Nephron progenitor cell (in vitro differentiated cells): ENCODE results near the gene MT4.

Experiments
- DNase-seq: peaks from one replicate; pipeline ENCODE4 v3.0.0; 2021
- H3K27ac Mint-ChIP-seq: 2 replicates; pipeline ENCODE4 v1.8.0; 2021; ENCODE audit warnings: mild to moderate bottlenecking, moderate library complexity, mixed read lengths
- H3K27me3 Mint-ChIP-seq: 2 replicates; pipeline ENCODE4 v1.8.0; 2021; ENCODE audit warnings: mild to moderate bottlenecking, low read depth, mixed read lengths; ENCODE audit not compliant: poor library complexity
- H3K36me3 Mint-ChIP-seq: 2 replicates; pipeline ENCODE4 v1.8.0; 2021; ENCODE audit warnings: low read depth, mixed read lengths
- H3K4me1 Mint-ChIP-seq: 2 replicates; pipeline ENCODE4 v1.8.0; 2021; ENCODE audit warnings: mixed read lengths
- H3K4me3 Mint-ChIP-seq: 2 replicates; pipeline ENCODE4 v1.8.0; 2021; ENCODE audit warnings: mild to moderate bottlenecking, moderate library complexity, mixed read lengths
- H3K9me3 Mint-ChIP-seq: 2 replicates; pipeline ENCODE4 v1.8.0; 2021; ENCODE audit warnings: mild to moderate bottlenecking, moderate library complexity, mixed read lengths
- TF ChIP-seq, protein P1 (sequence below): fragments of 200-600 bp; sonication (generic); IDR thresholded peaks from 2 replicates; pipeline ENCODE4 v1.5.0; 2021; ENCODE audit warnings: antibody characterized with exemption

MT4 gene

DNA sequence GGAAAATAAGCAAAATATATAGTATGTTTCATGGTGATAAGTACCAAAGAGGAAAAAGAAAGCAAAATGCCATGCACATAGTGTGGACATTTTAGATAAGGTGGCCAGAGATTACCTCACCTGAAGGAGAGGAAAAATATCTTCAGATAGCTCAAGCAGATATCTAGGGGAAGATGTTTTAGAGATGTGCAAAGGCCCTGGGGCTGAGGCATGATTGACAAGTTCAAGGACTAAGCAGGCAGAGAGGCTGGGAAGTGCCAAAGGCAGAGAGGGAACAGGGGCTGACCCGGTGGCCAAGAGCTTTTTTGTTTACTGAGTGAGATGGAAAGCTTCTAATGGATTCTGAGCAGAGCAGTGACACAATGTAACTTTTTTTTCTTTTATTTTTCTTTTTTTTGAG, 4.4 kb upstream of the MT4 start:
- TF ChIP-seq, protein P1, sequence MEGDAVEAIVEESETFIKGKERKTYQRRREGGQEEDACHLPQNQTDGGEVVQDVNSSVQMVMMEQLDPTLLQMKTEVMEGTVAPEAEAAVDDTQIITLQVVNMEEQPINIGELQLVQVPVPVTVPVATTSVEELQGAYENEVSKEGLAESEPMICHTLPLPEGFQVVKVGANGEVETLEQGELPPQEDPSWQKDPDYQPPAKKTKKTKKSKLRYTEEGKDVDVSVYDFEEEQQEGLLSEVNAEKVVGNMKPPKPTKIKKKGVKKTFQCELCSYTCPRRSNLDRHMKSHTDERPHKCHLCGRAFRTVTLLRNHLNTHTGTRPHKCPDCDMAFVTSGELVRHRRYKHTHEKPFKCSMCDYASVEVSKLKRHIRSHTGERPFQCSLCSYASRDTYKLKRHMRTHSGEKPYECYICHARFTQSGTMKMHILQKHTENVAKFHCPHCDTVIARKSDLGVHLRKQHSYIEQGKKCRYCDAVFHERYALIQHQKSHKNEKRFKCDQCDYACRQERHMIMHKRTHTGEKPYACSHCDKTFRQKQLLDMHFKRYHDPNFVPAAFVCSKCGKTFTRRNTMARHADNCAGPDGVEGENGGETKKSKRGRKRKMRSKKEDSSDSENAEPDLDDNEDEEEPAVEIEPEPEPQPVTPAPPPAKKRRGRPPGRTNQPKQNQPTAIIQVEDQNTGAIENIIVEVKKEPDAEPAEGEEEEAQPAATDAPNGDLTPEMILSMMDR: no peak
- H3K4me1 Mint-ChIP-seq: peaks cover 10% of the 10 kb centered on the region
- peaks cover 40% of the 10 kb centered on the region for H3K27me3 Mint-ChIP-seq
- H3K4me3 Mint-ChIP-seq: no peak overlapping the region
- DNase-seq: no peak
- no peaks in the 10 kb centered on the region for H3K9me3 Mint-ChIP-seq
- no peak overlapping the region for H3K27ac Mint-ChIP-seq
- H3K36me3 Mint-ChIP-seq: no peaks in the 10 kb centered on the region

DNA sequence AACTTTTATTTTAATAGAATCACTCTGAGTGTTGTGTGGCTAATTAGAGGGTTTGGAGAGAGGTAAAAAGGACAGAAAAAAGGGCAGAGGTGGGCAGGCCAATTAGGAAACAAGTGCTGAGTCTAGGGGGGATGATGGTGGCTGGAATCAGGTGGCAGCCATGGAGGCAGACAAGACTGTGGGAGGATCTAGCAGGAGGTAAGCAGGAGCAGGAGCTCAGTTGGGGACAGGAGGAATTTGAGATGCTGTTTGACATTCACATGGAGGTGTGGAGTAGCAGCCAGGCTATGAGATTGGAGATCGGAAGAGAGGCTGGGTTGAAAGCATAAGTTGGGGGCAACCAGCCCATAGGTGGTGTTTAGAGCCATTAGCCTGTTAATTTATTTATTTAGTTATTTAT, 3.7 kb upstream of the MT4 start:
- Mint-ChIP-seq H3K27ac (peak overlapping the region; percentile 46), H3K9me3 (no peaks in the 10 kb centered on the region), H3K36me3 (no peaks in the 10 kb centered on the region), H3K4me1 (peaks cover 10% of the 10 kb centered on the region), H3K27me3 (peaks cover 36% of the 10 kb centered on the region), H3K4me3 (no peak overlapping the region)
- DNase-seq: no peak
- TF ChIP-seq, protein P1: no peak

DNA sequence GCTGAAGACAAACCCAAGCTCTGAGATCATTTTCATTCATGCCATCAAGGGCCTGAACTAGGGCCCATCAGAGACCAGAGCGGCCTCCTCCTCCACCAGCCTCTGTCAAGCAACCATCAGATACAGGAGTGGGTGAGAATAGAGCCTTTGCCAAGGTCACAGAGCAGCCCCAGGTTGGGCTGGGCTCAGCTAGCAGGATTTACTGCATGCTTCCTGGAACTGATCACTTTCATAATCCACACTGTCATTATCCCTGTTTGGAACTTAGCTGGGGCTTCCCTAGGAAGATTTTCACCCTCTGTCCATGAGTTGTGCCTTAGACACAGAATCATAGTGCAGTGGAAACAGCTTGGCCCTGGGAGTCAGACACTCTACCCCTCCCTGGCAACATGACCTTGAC, 5.1 kb downstream of the MT4 start:
- H3K36me3 Mint-ChIP-seq: peaks cover under 1% of the 10 kb centered on the region
- TF ChIP-seq, protein P1: no peak

DNA sequence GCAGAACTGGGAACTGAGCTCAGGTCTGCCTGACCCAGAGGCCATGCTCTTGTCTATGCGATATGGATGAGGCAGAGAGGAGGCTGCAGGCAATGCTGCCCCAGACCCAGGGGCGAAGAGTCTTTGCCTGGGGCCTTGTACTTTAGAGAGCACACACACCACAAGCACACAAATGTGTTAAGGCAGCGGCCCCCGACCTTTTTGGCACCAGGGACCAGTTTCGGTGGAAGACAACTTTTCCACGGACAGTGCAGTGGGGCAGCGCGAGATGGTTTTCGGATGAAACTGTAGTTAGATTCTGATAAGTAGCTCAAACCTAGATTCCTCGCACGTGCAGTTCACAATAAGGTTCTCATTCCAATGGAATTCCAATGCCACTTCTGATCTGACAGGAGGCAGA, 6.7 kb downstream of the MT4 start:
- TF ChIP-seq, protein P1: no peak
- no peak overlapping the region for H3K27ac Mint-ChIP-seq
- H3K27me3 Mint-ChIP-seq: peaks cover 41% of the 10 kb centered on the region
- H3K9me3 Mint-ChIP-seq: peaks cover 26% of the 10 kb centered on the region
- no peaks in the 10 kb centered on the region for H3K4me1 Mint-ChIP-seq
- H3K4me3 Mint-ChIP-seq: no peak overlapping the region
- H3K36me3 Mint-ChIP-seq: peaks cover 5% of the 10 kb centered on the region
- DNase-seq: no peak

More for the DNA sequence above, 5.1 kb downstream of the MT4 start:
- no peaks in the 10 kb centered on the region for H3K4me1 Mint-ChIP-seq
- DNase-seq: no peak
- H3K9me3 Mint-ChIP-seq: peaks cover 16% of the 10 kb centered on the region
- no peak overlapping the region for H3K4me3 Mint-ChIP-seq
- H3K27me3 Mint-ChIP-seq: peaks cover 42% of the 10 kb centered on the region
- H3K27ac Mint-ChIP-seq: no peak overlapping the region

DNA sequence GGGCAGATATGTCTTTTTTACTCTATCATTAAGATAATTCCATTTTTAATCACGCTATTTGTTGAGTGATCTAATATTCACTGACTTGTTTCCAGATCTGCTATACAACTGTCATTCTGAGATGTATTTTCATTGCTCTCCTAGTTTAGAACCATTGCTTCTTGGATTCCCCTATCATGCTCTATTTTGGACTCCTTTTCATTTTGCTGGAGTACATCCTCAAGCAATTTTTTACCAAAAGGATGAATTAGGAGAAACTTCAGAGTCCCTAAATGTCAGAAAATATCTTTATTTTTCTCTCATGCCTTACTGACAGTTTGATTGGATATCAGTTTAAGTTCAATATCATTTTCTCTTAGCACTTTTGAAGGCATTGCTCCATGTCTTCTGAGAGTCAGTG, 9.8 kb downstream of the MT4 start:
- Mint-ChIP-seq H3K27me3 (peaks cover 29% of the 10 kb centered on the region), H3K27ac (no peak overlapping the region), H3K4me1 (no peaks in the 10 kb centered on the region), H3K4me3 (no peak overlapping the region), H3K36me3 (peaks cover 9% of the 10 kb centered on the region), H3K9me3 (peaks cover 35% of the 10 kb centered on the region)
- no peak for DNase-seq
- TF ChIP-seq, protein P1: no peak

DNA sequence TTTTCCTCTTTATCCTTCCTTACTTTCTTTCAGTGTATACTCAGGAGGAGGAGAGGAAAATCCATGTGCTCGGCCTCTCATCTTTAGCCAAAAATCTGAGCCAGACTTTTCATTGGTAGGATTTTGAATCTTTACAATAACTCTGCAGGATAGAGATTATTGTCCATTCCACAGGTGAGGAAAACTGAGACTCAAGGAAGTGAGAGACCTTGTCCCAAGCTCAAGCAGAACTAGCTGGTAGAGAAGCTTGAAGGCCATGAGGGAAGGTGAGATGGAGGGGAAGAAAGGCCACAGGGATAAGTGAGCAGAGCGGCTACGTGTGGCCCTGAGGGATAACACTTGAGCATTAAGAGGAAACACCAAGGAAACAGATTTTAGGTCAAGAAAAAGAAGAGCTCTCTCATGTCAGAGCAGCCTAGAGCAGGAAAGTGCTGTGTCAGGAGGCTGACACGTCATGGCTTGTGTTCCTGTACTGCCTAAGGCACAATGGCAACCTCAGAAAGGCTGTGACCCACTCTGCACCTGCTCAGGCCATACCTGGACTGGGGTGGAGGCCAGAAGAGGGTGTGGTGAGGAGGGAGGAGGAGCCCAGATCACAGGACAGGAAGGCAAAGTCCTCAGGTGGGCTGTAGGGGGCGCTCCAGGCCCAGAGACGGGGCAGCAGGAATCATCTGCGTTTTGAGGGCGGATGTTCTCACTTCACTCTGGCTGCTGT, 11.9 kb downstream of the MT4 start:
- H3K9me3 Mint-ChIP-seq: peaks cover 35% of the 10 kb centered on the region
- TF ChIP-seq, protein P1: peak; percentile 48
- no peak overlapping the region for H3K4me3 Mint-ChIP-seq
- H3K36me3 Mint-ChIP-seq: peaks cover 9% of the 10 kb centered on the region
- DNase-seq: peak; percentile 63
- no peaks in the 10 kb centered on the region for H3K4me1 Mint-ChIP-seq
- no peak overlapping the region for H3K27ac Mint-ChIP-seq
- peaks cover 26% of the 10 kb centered on the region for H3K27me3 Mint-ChIP-seq
